T1000 (cell line): ENCODE data around the gene LEMD2.

Source experiments
- DNase-seq: peaks from one replicate; lab custom pipeline; 2025; ENCODE audit warnings: mixed read lengths; lab: John Stamatoyannopoulos, UW

The LEMD2 gene

DNA sequence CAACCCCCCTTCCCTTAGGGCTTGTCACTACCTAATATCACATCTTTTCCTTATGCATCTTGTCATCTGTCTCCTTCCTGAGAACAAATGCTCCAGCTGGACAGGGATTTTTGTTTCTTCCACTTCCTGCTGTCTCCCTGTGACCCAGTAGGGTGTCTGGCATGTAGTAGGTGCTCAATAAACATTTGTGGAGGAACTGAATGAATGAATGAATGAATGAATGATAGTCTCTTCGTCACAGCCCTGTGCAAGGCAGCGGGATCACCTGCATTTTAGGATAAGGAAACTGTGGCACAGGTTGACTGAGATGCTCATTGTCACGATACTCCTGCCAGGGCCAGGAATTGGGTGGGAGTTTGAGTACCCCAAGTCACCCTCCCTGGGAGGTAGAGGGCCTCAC is 14.2 kb downstream of the LEMD2 start:
- no peak for DNase-seq

DNA sequence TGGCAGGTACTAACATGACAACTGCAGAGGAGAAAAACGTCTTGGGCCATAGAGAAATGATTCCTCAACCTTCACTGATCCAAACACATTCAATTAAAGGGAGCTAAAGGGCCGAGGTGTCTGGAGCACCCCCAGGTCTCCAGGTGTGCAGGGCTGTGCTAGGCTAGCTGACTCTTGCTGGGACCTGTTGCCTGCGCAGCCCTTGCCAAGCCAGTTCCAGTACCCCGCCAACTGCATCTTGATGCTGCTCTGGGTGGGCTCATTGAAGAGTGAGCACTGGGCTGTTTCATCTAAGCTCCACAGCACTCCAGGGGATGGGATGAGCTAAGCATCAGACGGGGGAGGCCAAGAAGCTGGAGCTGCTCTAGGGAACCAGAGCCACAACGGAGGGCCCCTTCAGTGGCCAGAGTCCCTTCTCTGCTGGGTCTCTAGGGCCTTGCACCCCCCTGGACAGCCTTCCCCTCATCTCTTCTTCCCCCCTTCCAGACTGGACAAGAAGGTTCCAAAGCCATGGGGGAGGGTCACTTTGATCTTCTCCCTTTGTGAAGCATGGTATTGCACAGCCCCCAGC is 15.9 kb downstream of the LEMD2 start:
- DNase-seq, result no peak

GRCh38 chr6:33772082-33772830 is 16.7 kb downstream of the LEMD2 start:
- DNase-seq, result no peak

DNA sequence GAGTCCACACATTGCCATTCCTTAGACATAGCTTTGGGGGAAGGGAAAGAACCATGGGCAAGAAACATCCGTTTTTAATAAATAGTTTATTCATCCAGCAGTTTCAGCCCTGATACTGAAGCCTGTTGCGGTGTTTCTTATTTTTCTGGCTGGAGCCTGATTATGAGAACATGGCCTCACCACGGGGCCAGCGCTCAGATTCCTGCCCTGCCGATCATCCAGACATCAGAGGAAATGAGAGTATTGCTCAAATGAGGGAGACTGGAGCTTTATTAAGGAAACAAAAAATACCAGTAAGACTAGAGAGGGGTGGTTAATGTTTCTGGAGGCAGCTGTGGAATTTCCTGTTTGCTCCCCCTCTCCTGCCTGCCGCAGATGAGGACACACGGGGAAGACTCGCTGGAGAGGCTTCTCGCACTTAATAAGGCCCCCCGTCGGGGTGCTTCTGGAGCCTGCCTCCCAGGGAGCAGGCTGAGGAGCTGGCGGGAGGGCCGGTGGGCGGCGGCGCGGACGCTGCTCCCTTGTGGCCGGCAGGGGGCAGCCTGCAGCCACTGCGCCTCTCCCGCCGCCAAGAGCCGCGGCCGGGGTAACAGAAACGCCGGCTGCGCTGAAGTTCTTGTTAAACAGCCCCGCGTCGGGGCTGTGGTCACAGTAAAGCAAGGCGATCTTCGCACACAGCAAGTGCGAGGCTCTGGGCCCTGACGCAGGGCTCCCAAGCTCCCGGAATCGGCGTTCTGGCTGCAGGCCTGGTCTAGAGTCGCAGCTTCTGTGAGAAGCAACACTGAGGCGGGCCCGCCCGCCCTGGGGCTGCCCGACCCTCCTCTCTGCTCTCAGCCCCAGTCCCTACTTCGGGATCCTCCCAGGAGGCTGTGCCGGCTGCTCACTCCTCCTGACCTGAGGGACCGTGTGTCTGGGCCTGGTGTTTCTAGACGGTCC is 17.5 kb downstream of the LEMD2 start:
- peak; percentile 89 for DNase-seq

DNA sequence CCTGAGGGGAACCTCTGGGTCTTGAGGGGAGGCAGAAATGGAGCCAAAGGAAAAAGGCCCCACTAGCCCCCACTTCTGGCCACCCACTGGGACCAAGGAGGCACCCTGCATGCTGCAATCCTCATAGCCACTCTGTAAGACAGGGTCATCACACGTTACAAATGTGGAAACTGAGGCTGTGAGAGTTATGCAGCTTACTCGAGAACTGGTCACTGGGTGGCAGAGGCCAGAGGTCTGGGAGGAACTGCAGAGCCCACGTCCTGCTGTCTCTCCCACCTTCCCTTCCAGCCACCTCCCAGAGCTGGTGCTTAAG is 18.1 kb downstream of the LEMD2 start:
- no peak for DNase-seq

- DNase-seq, result no peak
Measured at GRCh38 chr6:33770124-33770832, 18.7 kb downstream of the LEMD2 start.

GRCh38 chr6:33769248-33769821 is 19.6 kb downstream of the LEMD2 start:
- DNase-seq, result no peak

GRCh38 chr6:33768644-33769120 is 20.2 kb downstream of the LEMD2 start:
- DNase-seq, result peak; percentile 72

- DNase-seq, result no peak
Measured at GRCh38 chr6:33766921-33767907, 21.7 kb downstream of the LEMD2 start.

GRCh38 chr6:33765368-33765767 is 23.6 kb downstream of the LEMD2 start:
- no peak for DNase-seq

DNA sequence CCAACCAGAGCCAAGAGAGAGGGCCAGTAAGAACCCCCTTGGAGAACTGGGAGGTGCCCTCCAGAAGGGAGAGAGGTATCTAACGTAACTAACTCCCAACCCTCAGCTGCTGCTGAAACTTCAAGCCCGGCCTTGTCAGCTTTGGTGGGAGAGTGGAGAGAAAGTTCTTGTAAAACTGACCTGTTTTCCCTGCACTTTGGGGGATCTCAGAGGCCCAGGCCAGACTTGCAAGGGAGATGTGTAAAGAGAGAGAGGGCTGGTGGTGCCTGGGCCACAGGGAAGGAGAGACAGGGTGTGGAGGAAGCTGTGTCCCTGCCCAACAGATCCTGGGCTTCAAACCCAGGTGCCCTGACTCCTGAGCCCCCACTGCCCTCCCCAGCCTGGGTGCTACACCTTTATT is 24.9 kb downstream of the LEMD2 start:
- no peak for DNase-seq

DNA sequence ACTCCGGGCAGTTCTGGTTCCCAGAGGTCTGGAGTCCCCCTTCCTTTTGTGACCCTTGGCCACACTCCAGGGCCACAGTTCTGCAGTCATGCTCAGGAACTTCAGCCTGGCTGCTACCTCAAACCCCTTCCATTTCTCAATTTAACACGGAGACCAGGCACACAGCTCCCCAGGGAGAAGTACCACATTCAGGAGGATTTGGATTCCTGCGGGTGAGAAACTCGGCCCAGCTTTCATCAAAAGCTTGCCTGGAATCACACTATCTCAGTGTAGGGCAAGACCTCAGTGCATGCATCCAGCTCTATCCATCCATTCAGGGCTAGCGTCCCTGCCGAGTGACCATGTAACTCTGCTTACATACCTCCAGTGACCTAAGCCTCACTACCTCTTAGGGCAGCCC is 25.4 kb downstream of the LEMD2 start:
- no peak for DNase-seq

DNA sequence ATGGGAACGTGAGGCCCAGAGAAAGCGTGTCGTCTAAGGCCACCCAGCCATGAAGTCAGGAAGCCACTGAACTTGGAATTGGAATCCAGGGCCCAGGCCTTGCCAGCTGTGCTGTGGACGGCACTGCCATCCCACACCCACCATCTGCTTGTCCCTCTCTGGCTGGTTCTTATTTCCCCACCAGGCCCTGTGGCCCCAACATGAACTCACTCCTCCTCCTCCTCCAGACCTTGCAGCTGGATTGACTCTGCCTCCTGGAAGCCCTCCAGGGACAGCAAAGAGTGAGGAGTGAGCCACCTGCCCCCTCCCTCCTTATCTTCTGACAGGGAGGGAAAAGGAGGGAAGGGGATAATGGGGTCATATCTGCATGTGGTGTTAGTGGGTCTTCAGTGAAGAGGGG is 26.2 kb downstream of the LEMD2 start:
- no peak for DNase-seq

DNA sequence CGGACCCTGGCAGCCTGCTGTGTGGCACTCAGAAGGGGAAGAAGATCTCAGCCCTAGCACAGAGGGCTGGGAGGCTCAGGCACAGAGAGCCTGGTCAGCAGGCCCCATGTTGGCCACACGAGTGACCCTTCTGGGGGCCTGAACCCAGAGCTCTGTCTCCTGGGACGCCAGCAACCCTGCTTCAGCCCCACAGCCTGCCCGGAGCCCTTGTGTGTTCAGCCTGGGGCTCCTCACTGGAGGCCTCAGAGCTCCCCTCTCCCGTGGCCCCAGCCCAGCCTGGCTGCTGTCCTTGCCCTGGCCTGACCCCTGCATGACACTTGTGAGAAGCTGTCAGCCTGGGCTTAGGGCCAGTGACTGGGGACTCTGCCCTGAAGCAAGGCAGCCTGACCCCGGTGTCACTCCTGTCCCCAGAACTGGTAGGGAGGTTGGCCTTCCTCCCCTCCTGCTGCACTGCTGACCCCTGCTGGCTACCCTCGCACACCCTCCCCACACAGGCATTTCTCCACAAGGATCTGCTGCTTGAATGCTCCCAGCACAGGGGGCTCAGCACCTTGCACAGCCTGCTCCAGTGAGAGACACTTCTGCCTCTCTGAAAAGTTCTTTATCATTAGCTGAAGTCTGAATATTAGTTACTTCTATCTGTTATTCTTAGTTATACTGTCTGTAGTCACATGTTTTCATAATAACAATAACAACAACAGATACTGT is 26.9 kb downstream of the LEMD2 start:
- peak; percentile 33 for DNase-seq

DNA sequence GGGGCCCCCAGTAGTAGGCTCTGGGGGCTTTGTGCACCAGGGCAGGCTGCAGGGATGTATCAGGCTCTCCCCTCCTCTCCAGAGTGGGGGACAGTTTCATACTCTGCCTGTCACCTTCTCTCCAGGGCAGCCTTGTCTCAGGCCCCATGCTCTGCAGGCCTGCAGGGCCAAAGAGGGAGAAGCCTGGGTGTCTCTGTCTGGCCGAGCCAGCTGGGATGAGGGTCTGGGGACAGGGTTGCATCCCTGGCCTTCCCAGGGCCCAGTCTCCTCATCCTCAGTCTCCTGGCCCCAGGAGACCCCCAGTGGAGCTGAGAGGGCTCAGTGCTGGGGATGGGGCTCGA is 27.4 kb downstream of the LEMD2 start:
- DNase-seq, result no peak

GRCh38 chr6:33759887-33760629 is 28.9 kb downstream of the LEMD2 start:
- DNase-seq, result no peak

DNA sequence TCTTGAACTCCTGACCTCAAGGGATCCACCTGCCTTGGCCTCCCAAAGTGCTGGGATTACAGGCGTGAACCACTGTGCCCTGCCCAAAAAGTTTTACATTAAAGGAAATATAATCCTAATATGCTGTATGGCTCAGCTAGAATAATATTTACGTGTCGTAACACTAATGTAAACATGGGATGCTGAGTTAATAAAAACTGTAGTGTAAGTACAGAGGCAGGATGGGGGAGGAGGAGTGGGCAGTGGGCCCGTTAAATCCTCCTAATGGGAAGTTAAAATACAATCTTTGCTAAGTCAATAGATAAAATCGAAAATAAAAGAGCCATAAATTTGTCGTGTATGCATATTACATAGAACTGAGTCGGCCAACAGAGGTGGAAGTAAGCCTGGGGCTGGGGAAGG is 30.1 kb downstream of the LEMD2 start:
- DNase-seq, result no peak

GRCh38 chr6:33757906-33758305 is 31.0 kb downstream of the LEMD2 start:
- DNase-seq, result no peak

GRCh38 chr6:33757113-33757512 is 31.8 kb downstream of the LEMD2 start:
- no peak for DNase-seq
